GM19397 (cell line): ENCODE measurements around the gene FEZ2.
A peak's percentile ranks its signal among the peaks of the same experiment; 100 is the strongest.

Experiments used
- ATAC-seq: cut with Tn5 transposase; IDR thresholded peaks from one replicate; pipeline ENCODE4 v1.9.1; 2021; ENCODE audit warnings: mild to moderate bottlenecking, moderate library complexity; ENCODE audit not compliant: unreplicated experiment

The FEZ2 gene

DNA sequence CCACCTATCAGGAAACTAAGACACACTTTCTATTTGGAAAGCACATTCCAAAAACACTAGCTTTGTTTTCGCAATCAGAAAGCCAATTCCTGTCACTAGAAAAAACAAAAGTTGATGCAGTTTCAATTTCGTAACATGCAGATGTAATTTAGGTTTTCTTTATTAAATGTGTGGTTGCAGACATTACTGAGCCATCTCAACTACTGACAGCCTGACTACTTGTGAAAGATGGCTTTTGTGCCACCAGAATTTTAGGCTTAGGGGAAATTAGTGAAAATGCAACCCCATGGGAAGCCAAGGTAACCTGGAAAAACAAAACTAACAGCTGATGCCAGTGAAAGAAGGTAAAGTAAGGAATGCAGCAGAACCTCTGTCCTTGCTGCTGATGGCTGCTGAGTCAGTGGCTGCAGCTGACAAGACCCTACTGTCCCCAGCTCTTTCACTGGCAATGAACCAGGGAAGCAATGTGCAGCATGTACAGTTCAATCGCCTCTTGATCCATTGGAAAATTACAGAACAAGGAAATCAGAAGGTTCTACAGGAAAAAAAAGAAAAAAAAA lies 34.9 kb downstream of the FEZ2 start:
- no peak for ATAC-seq

- no peak for ATAC-seq
These were observed 35.7 kb downstream of the FEZ2 start for GRCh38 chr2:36562240-36562639.

GRCh38 chr2:36561237-36561944 lies 36.6 kb downstream of the FEZ2 start:
- ATAC-seq, result no peak

GRCh38 chr2:36560726-36561125 lies 37.2 kb downstream of the FEZ2 start:
- no peak for ATAC-seq

GRCh38 chr2:36559221-36559942 lies 38.6 kb downstream of the FEZ2 start:
- no peak for ATAC-seq

- no peak for ATAC-seq
These were observed 41.1 kb downstream of the FEZ2 start for GRCh38 chr2:36556842-36557241.

GRCh38 chr2:36555789-36556188 lies 42.2 kb downstream of the FEZ2 start:
- ATAC-seq, result no peak

DNA sequence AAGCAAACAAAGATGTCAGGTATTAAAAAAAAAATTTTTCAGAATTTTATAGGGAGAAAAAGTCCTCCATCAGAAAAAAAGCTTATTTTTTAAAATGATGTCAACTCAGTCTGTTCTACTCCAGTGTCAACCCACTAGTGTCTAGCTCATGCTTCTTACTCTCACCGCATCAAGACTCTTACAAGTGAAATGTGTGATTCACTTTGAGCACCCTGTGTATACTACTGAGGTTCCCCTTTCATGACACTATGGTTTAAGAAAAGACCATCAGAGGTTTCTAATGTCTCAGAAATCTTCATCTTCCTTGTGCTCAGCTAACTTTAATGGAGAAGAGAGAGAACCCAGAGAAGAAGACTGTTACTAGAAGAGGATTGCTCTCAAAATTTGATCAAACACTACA lies 43.4 kb downstream of the FEZ2 start:
- ATAC-seq, result no peak

GRCh38 chr2:36553683-36554082 lies 44.3 kb downstream of the FEZ2 start:
- ATAC-seq, result no peak

DNA sequence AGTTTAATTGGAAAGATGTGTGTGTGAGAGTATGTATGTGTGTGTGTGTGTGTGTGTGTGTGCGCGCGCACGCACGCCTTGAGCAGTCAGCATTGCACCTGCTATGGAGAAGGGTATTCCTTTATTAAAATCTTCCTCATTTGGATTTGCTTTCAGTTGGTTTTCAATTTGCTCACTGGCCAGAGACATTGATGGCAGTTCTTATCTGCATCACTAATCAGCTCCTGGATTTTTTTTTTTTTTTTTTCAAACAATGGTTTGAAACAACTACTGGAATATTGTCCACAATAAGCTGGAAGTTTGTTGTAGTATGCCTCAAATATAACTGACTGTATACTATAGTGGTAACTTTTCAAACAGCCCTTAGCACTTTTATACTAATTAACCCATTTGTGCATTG lies 48.0 kb downstream of the FEZ2 start:
- no peak for ATAC-seq

- no peak for ATAC-seq
These were observed 48.8 kb downstream of the FEZ2 start for GRCh38 chr2:36549165-36549574.

DNA sequence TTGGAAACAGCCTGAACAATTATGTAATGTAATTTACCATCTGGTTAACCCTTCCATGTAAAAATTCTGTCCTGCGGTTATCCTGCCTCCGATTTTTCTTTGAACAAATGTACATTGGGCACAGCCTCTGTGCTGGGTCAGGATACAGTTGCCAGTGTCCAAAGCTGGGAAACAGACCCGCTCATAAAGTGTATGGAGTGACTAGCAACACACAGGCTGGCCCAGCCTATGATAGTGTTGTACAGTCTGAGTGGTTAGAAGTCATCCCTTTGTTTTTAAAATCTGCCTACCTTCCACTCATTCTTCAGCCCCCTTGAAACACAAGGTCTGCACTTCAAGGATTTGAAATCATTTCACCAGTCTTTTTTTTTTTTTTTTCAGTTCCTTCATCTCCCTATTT lies 50.1 kb downstream of the FEZ2 start:
- no peak for ATAC-seq

DNA sequence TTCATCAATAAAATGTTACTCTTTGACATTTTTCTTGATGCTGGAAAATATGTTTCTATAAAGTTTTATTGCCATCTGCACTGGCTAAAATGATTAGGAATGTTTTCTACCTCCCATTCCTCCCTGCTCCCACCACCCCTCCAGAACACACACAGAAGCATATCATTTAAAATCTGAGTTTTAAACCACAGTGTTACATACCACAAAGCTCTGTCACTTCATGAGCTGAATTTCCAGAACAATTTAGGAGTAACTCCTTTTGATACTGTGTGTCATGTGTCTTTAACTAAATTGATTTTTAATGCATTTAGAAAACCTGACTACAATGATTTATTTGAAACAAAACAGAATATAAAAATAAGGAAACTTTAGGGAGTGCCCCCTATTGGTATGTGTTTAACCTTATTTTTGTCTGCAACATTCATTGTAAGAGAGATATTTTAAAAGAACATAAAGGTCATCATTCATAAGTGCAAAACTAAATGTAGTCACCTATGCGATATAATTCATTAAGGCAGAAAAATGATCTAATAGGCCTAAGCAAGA lies 52.0 kb downstream of the FEZ2 start:
- no peak for ATAC-seq

- no peak for ATAC-seq
These were observed 53.2 kb downstream of the FEZ2 start for GRCh38 chr2:36544638-36545338.

DNA sequence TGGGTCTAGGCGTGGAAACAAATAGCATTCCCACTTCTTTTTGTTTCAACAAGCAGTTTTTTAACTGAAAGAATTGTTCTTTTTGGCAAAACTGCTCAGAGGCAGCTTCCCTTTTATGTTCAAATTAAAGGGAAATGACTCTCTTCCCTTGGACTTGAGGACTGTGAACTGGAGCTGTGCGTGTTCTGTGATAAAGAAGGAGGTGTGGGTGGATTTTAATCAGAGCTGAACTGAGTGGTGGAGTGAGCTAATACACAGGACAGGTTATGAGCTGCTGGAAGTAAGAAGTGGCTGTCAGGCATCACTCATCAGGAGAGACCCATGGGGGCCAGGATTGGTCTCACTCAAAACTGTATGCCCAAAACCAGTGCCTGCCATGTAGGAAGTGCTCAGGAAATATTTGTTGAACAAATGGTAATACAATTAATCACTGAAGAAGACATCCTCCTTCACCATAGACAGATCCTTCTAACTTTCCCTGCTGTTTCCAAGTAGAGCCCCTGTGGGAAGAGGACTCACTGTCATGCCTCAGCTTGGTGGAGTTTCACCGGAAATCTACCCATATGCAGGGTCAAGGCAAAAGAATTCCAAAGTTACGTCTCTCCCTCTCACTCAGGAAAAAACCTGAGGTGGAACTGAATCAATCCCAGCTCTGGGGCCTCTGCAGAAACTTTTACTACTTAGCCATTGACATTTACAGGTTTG lies 55.9 kb downstream of the FEZ2 start:
- ATAC-seq, result no peak

- ATAC-seq, result no peak
These were observed 56.8 kb downstream of the FEZ2 start for GRCh38 chr2:36540986-36541754.

DNA sequence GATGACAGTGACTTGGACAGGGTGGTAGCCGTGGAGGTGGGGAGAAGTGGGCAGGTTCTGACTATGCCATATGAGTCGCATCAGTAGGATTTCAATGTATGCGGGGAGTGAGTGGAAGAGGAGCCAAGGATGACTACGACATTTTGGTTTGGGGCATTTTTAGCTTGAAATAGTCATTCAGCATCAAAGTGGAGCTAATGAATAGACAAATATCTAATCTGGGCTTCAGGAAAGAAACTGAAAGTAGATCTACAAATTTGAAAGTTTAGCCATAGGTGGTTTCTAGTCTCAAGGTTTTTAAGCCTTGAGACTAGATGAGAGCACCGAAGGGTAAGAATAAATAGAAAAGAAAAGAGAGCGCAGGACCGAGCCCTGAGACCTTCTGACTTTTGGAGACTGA lies 58.3 kb downstream of the FEZ2 start:
- ATAC-seq, result peak; percentile 78

- no peak for ATAC-seq
These were observed 59.6 kb downstream of the FEZ2 start for GRCh38 chr2:36538335-36538734.

DNA sequence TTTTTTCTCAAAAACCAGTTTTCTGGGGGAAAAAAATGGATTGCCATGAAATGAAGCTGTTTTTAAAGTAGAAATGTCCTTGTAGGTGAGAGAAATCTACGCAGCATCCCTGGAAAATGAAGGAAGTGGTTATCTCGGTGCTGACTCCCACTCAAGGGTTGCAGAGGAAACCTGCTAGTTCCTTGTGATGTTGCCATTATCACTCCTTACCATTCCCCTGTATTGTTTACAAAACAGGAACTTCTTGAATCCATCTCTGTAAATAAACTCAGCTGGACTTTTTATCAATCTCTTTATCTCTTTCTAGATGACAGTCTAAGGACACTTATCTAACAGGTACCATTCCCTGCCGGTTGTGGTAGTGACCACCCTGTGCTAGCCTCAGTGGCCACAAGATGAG lies 61.2 kb downstream of the FEZ2 start:
- ATAC-seq, result no peak

- ATAC-seq, result no peak
These were observed 62.9 kb downstream of the FEZ2 start for GRCh38 chr2:36535099-36535498.
